Right renal pelvis (tissue), 4 donors: ENCODE results near the gene UBE2G2. TPM values are rescaled to one million over a fixed set of nuclear protein-coding genes. Genes with fewer than 3 reads are reported as not detected.

Experiments
- DNase-seq, 4 donors: peaks; one replicate each; pipeline ENCODE4 v3.0.0-alpha.2; 2013; ENCODE audit warnings: low read depth in 4 of 4, low spot score in 3 of 4, missing footprints in 1 of 4
- polyA plus RNA-seq, 4 donors: library from polyadenylated mRNA; unstranded; fragments of 120-200 nt; gene quantifications; one replicate each; pipeline ENCODE4 v1.2.1, GENCODE V29; 2013; ENCODE audit not compliant: insufficient read length in 4 of 4

UBE2G2 gene
- polyA plus RNA-seq = 10 to 100 TPM; 76.2 to 97.8 (median 84.2) TPM

GRCh38 chr21:44801468-44802395 lies at the start of gene UBE2G2:
UBE2G2 (minus strand) TSS chr21:44801820; CDS start chr21:44801748, 72 bp downstream.
- DNase-seq = peak in 2 of 4 donors; percentile 51 to 72

DNA sequence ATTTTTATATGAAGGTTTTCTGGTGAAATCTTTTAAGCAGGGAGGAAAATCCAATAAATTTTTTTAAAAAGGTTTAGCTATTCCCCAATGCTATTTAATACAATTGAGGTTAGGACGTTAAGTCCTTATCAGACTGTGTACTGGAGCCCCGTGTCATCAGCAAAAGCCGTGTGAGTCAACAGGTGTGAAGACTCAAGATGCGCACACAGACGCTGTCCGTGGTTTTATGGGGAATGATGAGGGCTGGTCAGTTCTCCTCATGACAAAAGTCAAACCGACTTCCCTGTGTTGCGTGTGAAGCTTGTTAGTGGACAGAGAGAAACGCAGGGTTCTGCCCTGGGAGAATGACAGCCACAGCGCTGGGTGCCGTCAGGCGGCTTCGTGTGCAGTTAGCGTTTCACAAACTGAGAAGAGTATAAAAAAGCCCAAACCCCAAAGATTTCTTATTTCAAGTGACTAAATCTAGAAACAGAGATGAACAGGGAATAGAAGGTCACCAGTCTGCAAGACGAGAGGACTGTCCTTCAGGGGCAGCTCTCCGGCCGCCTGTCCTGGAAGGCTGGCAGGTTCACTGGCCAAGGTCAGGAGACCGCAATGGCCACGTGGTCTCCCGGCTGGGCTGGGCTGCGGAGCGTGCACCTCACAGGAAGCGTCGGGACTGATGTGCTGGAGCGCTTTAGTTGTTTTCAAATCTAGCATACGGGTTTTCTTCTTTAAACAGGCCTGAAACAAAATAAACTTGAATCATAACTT lies 49.5 kb upstream of the UBE2G2 start:
- DNase-seq = no peak

DNA sequence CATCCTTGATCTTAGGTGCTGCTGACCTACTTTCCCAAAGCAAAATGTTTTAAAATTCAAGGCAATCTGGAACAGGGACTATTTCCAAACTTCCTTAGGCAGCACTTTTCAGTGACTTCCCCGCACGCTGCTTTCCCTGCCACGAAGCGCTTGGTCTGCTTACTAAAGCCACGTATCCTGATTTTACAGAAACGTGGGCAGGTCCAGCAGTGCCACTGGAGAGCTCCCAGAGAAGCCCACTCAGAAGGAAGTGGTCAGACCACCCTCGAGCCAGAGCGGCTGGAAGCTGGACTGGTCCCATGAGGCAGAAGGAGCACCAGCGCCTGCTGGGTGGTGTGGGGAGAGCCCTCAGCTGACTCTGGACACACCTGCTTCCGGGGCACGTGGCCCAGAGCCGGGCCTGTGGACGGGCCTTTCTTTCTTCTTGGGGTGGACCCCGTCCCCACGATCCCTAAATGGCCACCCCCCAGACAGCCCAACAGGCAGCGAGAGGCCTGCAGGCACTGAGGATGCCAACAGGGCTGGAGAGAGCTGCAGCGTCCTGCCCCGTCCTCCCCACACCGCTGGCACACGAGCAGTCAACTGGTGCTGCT lies 48.7 kb upstream of the UBE2G2 start:
- DNase-seq = no peak

- no peak for DNase-seq
Observed at GRCh38 chr21:44849616-44850130, 48.1 kb upstream of the UBE2G2 start.

DNA sequence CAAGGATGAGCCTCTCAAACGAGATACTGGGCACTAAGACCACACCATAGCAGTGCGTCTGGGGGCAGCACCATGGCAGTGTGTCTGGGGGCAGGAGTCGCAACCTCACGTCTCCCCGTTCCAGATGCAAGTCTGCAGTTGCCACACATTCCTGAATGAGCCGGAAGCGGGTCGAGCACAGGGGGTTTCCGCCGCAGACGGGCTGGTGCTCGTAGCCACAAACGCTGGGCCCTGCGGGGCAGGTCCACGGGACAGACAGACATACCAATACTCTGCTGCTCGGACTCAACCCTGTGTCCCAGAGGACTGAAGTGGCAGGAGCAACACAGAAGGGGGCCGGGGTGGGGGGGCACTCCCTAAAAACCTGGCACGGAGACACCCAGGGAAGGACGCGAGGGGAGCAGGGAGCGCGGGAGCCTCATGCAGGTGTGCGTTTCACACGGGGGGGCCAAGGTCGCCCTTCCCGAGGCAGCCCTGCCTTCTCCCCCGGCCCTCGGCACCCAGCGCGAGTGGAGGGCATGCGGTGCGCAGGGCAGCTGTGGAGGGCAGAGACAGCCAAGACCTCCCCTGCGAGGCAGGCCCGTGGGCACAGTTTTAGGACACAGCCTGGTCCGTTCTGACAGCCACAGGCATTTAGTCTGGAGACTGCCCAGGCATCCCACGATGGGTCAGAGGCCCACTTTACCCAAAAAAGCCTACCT lies 47.4 kb upstream of the UBE2G2 start:
- no peak for DNase-seq

DNA sequence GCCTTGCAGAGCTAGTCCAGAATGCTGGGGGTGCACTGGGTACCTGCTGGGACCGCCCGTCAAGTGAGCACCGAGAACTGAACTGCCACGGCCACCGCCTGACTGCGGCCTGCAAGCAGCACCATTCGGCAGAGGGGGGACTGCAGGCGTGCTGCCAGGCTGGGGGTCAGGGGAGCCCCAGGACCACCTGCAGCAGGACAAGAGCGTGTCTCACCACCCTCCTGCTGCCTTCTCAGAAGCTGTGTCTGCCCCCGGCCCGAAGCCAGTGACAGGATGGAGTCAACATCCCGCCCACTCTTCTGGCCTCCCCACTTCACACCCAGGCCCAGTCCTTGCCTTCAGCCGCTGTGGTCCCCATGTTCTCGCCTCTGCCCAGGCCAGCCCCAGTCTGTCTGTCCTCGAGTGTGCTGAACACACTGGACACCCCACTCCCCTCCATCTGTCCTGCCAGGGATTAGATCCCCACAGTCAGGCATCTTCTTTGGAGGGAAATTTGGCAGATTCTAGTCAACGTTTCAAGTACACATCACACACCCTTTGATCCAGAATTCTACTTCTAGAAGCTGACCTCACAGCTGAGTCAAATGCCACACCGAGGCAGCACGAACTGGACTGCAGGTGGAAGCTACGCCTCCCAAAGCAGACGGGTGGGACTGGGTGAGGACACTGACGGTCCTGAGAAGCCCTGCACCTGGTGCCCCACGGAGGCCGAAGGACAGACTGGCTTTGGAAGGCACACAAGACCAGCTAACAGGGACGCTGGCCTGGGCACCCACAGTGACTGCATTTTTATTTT lies 45.8 kb upstream of the UBE2G2 start:
- no peak for DNase-seq

DNA sequence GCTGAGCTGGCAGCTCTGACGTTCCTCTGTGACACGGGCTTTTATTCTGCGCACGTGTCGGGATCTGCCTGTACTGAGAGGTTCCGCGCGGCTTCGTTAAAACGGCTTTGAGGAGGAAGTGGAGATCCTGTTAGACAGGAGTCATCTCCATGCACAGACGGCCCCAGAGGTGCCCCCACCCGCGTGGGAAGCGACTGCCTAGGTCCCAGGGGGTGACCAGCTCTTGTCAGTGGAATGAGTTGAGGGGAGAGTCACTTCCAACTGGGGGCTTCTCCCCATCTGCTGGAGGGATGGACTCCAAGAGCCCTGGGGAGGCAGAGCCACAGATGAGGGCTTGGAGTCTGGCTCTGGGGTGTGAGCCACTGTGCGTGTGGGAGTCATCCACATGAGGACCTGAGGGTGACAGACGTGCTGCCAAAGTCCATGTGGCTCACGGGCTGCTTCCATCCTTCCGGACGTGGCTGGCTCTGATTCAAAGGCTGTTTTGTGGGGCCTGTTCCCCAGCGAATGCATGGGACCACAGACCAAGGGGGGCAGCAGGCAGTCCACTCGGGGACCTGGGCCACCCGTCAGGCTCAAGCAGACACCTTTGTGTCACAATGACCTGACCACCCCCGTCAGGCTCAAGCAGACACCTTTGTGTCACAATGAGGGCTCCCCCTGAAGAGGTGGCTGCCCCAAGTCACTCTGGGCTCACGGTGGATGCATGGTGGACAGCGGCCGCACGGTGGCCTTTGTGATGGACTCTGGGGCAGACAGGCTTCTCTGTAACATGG lies 45.1 kb upstream of the UBE2G2 start:
- DNase-seq = no peak

DNA sequence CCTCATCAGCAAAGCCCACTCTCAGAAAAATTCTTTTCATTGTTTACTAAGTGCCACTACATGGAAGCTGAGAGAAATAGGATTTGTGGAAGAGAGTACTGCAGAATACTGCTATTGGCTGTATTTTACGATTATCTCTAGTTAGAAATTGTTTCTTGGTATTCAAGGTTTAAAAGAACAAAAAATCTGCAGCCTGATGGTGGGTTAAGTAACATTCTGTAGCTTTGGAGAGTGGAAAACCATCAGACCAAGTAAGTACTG lies 44.5 kb upstream of the UBE2G2 start:
- DNase-seq = no peak

DNA sequence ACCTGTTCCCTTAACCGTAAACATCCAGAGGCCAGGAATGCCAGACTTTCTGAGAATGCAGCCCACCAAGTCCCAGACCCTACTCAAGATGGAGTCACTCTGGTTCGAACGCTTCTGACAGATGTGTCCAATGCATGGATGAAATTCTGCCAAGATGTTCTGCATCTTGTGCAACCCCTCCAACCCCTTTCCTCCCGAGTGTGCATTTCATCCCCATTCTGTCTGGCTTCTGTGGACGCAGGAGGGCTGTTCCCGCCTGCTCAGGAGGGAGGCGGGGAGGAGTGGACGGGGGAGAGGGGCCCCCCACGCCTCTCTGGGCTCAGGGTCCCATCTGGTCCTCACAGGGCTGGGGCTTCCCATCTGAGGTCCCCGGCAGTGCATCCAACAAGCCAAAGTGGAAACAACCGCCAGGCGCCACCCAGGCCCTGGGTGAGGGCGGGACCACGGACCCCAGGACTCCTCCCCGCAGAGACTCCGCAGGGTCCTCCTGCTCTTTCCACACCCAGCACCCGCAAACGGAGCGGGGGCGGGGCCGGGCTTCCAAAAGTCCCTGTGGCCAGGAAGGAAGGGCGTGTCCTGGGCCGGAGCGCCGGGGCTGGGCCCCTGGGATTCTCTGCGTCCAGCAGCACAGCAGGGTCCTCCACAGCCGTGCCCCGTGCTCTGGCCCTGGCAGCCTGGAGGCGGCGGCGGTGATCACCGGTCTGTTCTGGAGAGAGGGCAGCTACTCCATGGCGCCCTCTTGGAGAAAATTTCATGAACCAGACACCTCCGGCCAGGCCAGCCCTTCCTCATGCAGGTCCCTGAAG lies 44.0 kb upstream of the UBE2G2 start:
- DNase-seq = no peak

DNA sequence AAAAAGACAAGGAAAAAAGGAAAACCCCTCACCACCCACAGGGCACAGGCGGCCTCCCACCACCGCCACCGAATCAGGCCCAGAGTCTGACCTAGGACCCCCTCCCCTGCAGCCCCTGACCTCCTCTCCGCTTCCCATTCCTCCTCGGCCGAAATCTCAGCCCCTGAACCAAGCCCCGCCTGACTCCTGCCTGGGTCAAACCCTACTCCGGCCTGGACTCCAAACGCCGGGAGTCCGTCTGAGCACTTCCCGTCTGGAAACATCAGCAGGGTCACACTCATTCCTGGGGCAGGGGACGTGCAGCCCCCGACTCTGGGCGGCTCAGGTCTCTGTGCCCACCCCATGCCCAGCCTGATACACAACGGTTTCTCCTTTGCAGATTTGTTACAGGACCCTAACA lies 42.6 kb upstream of the UBE2G2 start:
- DNase-seq = no peak

- no peak for DNase-seq
Observed at GRCh38 chr21:44842721-44843445, 41.3 kb upstream of the UBE2G2 start.

DNA sequence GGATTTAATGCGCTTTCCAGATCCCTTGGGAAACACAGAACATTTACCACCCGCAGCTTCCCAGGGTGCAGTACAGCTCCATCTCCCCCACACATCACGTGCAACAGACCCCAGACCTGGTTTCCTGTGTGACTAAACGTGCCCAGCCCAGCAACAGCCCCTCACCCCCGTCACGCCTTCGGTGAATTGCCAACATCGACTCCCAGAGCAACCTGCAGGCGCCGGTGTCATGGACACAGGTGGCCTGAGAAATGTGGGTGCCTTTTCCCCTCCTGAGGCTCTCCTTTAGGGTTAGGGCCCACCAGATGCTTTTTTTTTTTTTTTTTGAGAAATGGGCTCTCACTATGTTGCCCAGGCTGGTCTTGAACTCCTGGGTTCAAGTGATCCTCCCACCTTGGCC lies 40.5 kb upstream of the UBE2G2 start:
- DNase-seq = no peak

DNA sequence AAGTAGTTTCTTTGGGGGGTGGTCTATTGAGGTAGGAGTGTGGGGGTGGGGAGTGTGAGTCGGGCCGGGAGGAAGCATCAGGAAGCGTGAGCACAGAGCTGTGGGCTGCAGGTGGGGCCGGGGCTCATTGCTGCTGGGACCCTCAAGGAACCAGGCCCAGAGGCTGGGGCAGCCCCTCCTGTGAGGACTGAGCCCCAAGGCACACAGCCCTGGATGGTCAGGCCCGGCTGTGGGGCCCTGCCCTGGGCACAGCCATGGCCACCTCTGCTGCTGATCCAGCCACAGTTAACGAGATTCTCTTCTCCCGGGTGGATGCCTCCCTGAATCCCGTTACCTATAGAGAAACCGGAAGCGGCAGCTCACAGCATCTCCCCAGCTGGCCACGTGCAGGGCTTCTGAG lies 39.2 kb upstream of the UBE2G2 start:
- no peak for DNase-seq

- DNase-seq = no peak
Observed at GRCh38 chr21:44838951-44839350, 37.3 kb upstream of the UBE2G2 start.

GRCh38 chr21:44838039-44838895 lies 36.6 kb upstream of the UBE2G2 start:
- DNase-seq = no peak

DNA sequence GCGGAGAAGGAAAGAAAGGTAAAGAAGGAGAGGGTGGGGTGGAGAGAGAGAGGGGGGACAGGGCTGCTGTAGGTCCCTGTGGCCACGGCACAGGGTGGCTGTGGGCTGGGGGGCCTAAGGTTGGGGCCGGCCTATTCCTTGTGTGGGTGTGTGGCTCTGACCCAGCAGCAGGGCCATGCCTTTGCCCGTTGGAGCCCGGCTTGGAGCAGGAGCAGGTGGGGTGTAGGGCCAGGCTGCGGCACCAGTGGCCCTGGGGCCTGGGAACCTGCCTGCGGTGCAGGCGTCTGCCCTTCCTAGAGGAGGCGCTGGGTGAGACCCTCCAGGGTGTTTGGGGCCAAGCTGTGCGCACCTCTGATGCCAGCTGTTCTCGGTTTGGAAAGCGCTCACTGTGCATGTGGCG lies 35.9 kb upstream of the UBE2G2 start:
- no peak for DNase-seq
